NB4 (cell line): ENCODE measurements around the gene GNAT3.

Experiments
- CTCF ChIP-seq: IDR thresholded peaks from one replicate; pipeline ENCODE4 v1.5.1; 2012; ENCODE audit warnings: low read depth, low read length
- POLR2A ChIP-seq: IDR thresholded peaks from 2 replicates; pipeline ENCODE4 v1.6.1; 2011; ENCODE audit warnings: mild to moderate bottlenecking; ENCODE audit not compliant: insufficient read length; ENCODE audit errors: extremely low read depth

GRCh38 chr7:80498481-80499349 is 13.1 kb downstream of the GNAT3 start:
- TF ChIP-seq POLR2A (no peak), CTCF (no peak)
